ACC112 (cell line): ENCODE measurements around the gene PUS7L.

Experiments used
- H2AFZ ChIP-seq: fragments of 200-600 bp; sonication (generic); one replicate; pipeline ENCODE4 v1.6.0; 2017; ENCODE audit warnings: antibody characterized with exemption, low read length; ENCODE audit not compliant: unreplicated experiment
- H3K27ac ChIP-seq: fragments of 200-600 bp; sonication (generic); 2 replicates; pipeline ENCODE4 v1.5.1; 2014; ENCODE audit warnings: low read depth, mild to moderate bottlenecking, antibody characterized with exemption, low read length, moderate library complexity
- H3K27me3 ChIP-seq: fragments of 200-600 bp; sonication (generic); 2 replicates; pipeline ENCODE4 v1.6.1; 2014; ENCODE audit warnings: mild to moderate bottlenecking, antibody characterized with exemption, low read length, moderate library complexity, mixed read lengths; ENCODE audit not compliant: insufficient read depth
- H3K36me3 ChIP-seq: fragments of 200-600 bp; sonication (generic); 2 replicates; pipeline ENCODE4 v1.6.1; 2016; ENCODE audit warnings: mild to moderate bottlenecking, antibody characterized with exemption, low read length, moderate library complexity, mixed read lengths; ENCODE audit not compliant: insufficient read depth
- H3K4me1 ChIP-seq: fragments of 200-600 bp; sonication (generic); one replicate; pipeline ENCODE4 v1.6.1; 2016; ENCODE audit warnings: low read length, mixed read lengths; ENCODE audit not compliant: insufficient read depth, unreplicated experiment, control insufficient read depth
- H3K4me3 ChIP-seq: fragments of 200-600 bp; sonication (generic); 2 replicates; pipeline ENCODE4 v1.5.1; 2014; ENCODE audit warnings: mild to moderate bottlenecking, low read depth, low read length
- H3K79me2 ChIP-seq: fragments of 200-600 bp; sonication (generic); one replicate; pipeline ENCODE4 v1.6.0; 2016; ENCODE audit warnings: low read length; ENCODE audit not compliant: control insufficient read depth, unreplicated experiment, insufficient read depth

PUS7L gene, protein sequence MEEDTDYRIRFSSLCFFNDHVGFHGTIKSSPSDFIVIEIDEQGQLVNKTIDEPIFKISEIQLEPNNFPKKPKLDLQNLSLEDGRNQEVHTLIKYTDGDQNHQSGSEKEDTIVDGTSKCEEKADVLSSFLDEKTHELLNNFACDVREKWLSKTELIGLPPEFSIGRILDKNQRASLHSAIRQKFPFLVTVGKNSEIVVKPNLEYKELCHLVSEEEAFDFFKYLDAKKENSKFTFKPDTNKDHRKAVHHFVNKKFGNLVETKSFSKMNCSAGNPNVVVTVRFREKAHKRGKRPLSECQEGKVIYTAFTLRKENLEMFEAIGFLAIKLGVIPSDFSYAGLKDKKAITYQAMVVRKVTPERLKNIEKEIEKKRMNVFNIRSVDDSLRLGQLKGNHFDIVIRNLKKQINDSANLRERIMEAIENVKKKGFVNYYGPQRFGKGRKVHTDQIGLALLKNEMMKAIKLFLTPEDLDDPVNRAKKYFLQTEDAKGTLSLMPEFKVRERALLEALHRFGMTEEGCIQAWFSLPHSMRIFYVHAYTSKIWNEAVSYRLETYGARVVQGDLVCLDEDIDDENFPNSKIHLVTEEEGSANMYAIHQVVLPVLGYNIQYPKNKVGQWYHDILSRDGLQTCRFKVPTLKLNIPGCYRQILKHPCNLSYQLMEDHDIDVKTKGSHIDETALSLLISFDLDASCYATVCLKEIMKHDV

DNA sequence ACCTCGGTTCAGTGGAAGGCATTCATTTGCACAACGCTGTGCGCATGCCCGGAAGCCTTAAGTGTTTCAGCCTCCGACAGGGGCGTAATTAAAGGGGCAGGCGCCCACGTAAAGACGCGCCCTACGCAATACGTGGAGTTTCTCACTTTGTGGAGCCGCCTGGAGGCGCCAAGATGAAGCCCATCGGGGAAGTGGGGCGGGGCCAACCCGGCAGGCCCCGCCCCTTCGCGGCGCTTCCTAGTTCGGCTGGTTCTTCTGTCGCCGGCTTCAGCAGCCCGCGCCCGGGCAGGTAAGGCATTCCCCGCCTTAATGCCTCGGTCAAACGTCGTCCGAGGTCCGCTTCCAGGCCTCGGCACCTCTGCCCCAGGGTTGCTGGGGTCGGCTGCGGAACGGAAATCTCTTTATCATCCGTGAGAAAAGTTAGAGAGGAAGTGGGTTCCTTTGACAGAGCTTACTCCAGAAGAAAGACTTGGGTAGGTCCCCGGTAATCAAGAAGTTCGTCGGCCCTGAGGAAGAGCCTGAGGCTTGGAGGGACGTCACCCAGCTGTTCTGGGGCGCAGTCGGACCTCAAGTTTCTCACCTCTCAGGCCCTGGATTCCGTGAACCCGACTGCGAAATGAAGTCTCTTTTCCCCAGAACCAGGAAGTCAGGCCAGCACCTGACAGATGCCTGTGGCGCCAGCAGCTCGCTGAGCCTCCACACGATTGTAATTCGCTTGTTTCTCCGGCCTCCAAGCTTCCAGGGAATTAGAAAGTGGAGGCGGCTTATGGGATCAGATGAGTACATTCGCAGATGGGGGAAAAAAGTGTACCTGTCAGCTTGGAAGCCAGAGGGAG is at the start of gene PUS7L, which contains the start of gene IRAK4:
Gene PUS7L, minus strand, starts transcription at position 63 of the 836 bp plus-strand sequence. CDS start 3,545 bp downstream, outside the sequence.
Gene IRAK4, plus strand, starts transcription at position 224 of the 836 bp plus-strand sequence. CDS start 9,161 bp downstream, outside the sequence.
- H3K4me3 ChIP-seq = peak within 1 kb of the TSS; percentile 83
- peaks cover 32% of the 10 kb centered on the region for H3K79me2 ChIP-seq
- H3K27me3 ChIP-seq = no peaks in the 10 kb centered on the region
- peaks cover 11% of the 10 kb centered on the region for H3K36me3 ChIP-seq
- H3K27ac ChIP-seq = peak within 1 kb of the TSS; percentile 43
- peak within 1 kb of the TSS; percentile 98 for H2AFZ ChIP-seq
- peaks cover 16% of the 10 kb centered on the region for H3K4me1 ChIP-seq

DNA sequence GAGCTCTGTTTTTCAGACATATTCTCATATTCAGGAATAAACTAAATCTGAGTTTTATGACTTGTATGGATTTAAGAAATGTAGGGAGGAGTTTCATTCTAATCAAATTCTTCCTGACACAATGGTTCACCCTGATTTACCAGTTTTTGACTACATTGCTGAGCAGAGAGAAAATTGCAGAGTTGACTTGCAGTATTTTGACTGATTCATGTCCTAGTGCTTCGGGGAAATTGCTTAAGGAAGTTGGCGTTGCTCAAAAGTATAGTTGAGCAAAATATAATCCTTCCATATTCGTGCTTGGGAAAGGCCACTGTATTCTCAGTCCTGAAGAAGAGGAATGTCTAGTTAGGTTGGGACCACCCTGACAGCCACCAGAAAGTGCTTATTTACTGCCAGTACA is 48.8 kb upstream of the PUS7L start:
- H3K27ac ChIP-seq = no peak overlapping the region
- H3K4me3 ChIP-seq = peak overlapping the region; percentile 93
- peaks cover 35% of the 10 kb centered on the region for H3K79me2 ChIP-seq
- H3K27me3 ChIP-seq = no peaks in the 10 kb centered on the region
- peaks cover 18% of the 10 kb centered on the region for H3K4me1 ChIP-seq
- H3K36me3 ChIP-seq = peaks cover 10% of the 10 kb centered on the region; the same call in 1 of the 2 replicates
- H2AFZ ChIP-seq = peak overlapping the region; percentile 96

DNA sequence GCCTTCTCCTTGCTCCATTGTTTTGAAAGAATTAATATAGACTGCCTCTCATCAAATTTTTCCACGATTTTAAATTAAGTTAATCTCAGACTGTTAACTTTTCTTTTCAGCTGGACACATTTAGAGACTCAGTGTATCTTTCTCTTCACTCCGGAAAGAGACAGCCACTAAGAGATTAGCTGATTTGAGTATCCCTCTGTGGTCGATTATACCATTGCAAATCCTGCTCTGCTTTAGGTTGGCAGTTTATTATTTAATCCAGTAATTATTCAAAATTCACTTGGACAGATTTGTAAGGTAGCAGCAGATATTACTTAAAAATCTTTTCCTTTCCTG is 48.1 kb upstream of the PUS7L start:
- H3K79me2 ChIP-seq = peaks cover 37% of the 10 kb centered on the region
- H2AFZ ChIP-seq = peak overlapping the region; percentile 96
- peak overlapping the region; percentile 89 for H3K27ac ChIP-seq
- H3K4me3 ChIP-seq = peak overlapping the region; percentile 93
- H3K4me1 ChIP-seq = peaks cover 18% of the 10 kb centered on the region
- H3K27me3 ChIP-seq = no peaks in the 10 kb centered on the region
- peaks cover 10% of the 10 kb centered on the region; the same call in 1 of the 2 replicates for H3K36me3 ChIP-seq

DNA sequence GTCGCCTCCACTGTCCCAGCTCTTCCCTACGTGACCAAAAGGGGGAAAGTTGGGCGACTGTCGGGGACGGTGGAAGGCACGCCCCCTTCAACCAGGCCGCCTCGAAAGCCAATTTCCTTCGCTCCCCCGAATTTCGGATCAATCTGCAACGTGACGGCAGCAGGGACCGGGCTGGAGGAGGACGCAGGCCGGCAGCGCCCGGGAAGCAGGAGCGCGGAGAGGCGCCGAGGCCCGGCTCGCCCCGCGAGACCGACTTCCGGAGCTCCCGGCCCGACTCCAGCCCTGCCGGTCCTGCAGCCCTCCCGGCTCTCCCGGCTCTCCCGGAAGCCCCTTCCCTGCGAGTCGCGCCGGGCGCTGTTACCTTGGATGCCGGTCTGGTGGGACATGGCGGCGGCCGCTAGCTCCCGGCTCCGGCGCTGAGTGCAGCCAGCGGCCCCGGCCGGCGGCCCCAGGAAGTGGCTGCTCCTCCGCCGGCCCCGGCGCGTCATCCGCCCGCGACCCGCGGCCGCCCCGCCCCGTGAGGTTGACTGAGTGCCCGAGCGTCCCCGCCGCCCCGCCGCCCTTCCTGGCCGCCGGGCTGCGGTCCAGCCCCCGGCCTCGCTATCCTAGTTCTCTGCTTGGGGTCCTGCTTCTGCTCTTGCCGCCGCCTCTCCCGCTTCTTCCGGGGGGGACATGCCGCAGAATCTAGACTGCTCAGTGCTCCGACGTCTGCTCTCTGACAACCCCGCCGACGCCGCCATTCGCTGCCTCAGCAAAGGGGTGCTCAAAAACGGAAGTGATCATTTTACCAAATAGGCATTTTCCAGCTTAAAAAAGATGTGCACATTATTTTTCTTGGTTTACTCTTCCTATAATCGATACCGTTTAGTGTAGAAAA is 47.5 kb upstream of the PUS7L start, which contains the start of gene TWF1:
Gene TWF1, minus strand, starts transcription at position 458 of the 877 bp plus-strand sequence. Its CDS starts 72 bp downstream, at position 386.
- peak within 1 kb of the TSS; percentile 96 for H2AFZ ChIP-seq
- peak within 1 kb of the TSS; percentile 93 for H3K4me3 ChIP-seq
- peaks cover 10% of the 10 kb centered on the region; the same call in 1 of the 2 replicates for H3K36me3 ChIP-seq
- peak within 1 kb of the TSS; percentile 89 for H3K27ac ChIP-seq
- peaks cover 18% of the 10 kb centered on the region for H3K4me1 ChIP-seq
- peaks cover 38% of the 10 kb centered on the region for H3K79me2 ChIP-seq
- H3K27me3 ChIP-seq = no peaks in the 10 kb centered on the region

DNA sequence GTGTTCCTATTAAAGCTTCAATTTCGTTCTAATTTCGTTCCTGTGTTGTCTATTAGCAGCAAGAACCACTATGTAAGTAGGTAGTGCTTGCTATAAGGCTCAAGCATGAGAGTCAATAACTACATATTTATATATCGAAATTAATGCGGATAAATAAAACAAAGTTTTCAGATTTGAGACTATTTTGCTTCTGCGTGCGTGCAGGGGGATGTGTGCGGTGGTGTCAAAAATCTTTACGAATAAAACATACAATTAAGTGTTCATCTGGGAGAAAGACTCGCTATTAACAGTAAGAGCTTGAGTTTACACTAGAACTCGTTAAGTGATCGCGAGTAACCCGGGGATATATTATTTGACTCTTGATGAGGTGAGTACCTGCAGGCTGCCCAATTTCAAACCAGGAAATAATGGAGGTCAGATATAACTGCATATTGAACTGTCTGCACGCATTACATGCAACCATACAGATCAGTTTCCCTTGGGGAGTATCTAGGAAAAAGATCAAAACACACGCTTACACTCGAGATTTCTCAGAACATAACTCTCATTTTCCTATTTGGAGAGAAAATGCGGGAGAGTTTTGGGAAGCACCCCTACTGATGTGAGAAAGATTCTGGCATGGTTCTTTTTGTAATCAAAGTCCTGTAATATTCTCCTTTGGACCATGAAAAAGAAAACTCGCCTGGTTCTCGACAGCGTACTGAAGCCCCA is 46.7 kb upstream of the PUS7L start:
- Histone ChIP-seq H3K27me3 (no peaks in the 10 kb centered on the region), H3K36me3 (peaks cover 10% of the 10 kb centered on the region; the same call in 1 of the 2 replicates), H3K27ac (peak overlapping the region; percentile 89), H3K79me2 (peaks cover 39% of the 10 kb centered on the region), H3K4me3 (peak overlapping the region; percentile 93), H2AFZ (peak overlapping the region; percentile 96), H3K4me1 (peaks cover 18% of the 10 kb centered on the region)

DNA sequence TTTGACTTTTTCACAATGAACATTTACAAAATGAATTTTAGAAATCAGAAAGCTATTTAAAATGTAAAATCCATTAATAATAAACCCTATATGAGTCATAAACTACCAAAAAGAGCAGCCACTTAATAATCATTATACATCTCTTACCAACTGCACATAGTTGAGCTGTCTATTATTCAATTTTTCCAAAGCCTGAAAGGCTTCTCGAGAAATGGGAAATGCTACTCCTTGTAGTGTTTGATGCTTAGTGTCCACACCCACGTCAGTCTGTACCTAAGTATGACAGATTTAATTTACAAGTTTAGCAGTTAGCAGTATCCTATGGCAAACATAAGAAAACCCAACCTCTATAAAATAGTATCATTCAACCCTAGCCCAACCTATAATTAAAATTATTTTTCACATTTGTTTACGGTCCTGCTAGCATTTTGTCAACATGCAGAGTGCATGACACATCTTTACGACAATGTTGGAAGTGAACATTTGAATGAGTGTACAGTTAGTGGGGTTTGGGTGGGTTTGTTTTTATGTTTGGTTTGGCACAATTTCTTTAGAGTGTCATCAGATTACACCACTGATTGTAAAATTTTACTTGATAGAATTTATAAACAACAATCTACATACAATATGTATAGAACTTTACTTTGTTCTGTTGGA is 39.1 kb upstream of the PUS7L start:
- Histone ChIP-seq H3K4me3 (no peak overlapping the region), H3K27ac (no peak overlapping the region), H3K79me2 (peaks cover 7% of the 10 kb centered on the region), H3K27me3 (no peaks in the 10 kb centered on the region), H2AFZ (no peak overlapping the region), H3K36me3 (peaks cover 30% of the 10 kb centered on the region), H3K4me1 (peaks cover 7% of the 10 kb centered on the region)

DNA sequence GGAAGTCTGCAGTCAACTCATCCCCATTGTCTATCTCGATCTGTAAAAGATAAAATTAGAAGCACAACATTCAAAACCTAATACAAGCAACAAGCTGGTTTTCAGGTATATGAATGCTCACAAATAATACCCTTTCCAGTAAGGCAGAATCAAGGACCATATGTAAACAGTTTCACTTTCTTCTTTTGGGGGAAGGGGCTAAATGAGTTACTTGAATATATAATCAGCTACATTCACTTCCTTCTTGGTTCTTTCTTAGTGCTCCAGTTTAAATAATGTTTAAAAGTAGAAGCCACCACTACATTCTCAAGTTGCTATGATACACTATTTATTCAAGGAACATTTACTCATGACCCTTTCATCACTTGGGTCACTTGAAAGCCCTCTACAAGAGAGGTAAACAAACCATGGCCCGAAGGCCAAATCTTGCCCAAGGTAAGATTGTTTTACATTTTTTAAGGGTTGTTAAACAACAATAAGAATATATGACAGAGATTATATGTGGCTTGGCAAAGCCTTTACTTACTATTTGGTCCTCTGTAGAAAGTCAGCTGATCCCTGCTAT is 37.2 kb upstream of the PUS7L start:
- Histone ChIP-seq H3K79me2 (no peaks in the 10 kb centered on the region), H3K27ac (no peak overlapping the region), H3K36me3 (peaks cover 28% of the 10 kb centered on the region)

DNA sequence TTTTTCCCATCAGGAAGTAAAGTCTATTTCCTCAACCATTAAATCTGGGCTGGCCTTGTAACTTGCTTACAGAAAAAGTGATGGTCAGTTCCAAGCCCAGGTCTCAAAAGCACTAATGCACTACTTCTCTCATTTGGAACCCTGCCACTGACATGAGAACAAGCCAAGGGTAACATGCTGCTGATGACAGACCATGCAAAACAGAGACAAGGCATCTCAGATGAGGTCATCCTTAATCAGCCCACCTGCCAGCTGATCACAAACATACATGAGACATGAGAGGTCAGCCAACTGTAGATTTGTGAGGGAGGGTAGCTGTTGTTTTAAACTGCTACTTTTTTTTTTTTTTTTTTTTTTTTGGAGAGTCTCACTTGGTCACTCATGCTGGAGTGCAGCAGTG is 31.4 kb upstream of the PUS7L start:
- Histone ChIP-seq H3K27me3 (no peaks in the 10 kb centered on the region), H3K4me1 (peaks cover 3% of the 10 kb centered on the region), H3K79me2 (no peaks in the 10 kb centered on the region), H3K4me3 (no peak overlapping the region), H2AFZ (no peak overlapping the region), H3K36me3 (peaks cover under 1% of the 10 kb centered on the region; the same call in 1 of the 2 replicates), H3K27ac (no peak overlapping the region)

More for the DNA sequence above, 37.2 kb upstream of the PUS7L start:
- Histone ChIP-seq H3K27me3 (no peaks in the 10 kb centered on the region), H3K4me1 (peaks cover 4% of the 10 kb centered on the region), H3K4me3 (no peak overlapping the region), H2AFZ (no peak overlapping the region)
